ENCODE measurements around the gene PRKN.
"Not testable (repeated sequence)": the region's sequence is repeated elsewhere in the genome, so short reads cannot be mapped to it uniquely, and the experiment has no call there.

Gene PRKN

GRCh38 chr6:161834426-161834825, 893.1 kb downstream of the PRKN start:
- Histone ChIP-seq H3K27ac (ENCODE audit: low read depth, low read length) (no peak overlapping the region), H3K4me1 (ENCODE audit: control insufficient read depth in 5 of 5, insufficient read depth in 5 of 5, low read length in 5 of 5) (peaks cover 0 to 7% (median 3%) of the 10 kb centered on the region in 5 donors), H3K36me3 (ENCODE audit: control insufficient read depth in 5 of 5, insufficient read depth in 5 of 5, low read length in 5 of 5) (no peaks in the 10 kb centered on the region), H3K9me3 (ENCODE audit: control insufficient read depth in 5 of 5, low read length in 5 of 5) (no peaks in the 10 kb centered on the region), H3K9ac (ENCODE audit: low read length in 5 of 5) (no peak overlapping the region), H3K27me3 (ENCODE audit: control insufficient read depth in 5 of 5, insufficient read depth in 4 of 5, low read length in 5 of 5) (peaks cover 0 to 2% (median 0%) of the 10 kb centered on the region in 5 donors), H3K4me3 (ENCODE audit: low read depth in 1 of 5, low read length in 5 of 5) (no peak overlapping the region)

DNA sequence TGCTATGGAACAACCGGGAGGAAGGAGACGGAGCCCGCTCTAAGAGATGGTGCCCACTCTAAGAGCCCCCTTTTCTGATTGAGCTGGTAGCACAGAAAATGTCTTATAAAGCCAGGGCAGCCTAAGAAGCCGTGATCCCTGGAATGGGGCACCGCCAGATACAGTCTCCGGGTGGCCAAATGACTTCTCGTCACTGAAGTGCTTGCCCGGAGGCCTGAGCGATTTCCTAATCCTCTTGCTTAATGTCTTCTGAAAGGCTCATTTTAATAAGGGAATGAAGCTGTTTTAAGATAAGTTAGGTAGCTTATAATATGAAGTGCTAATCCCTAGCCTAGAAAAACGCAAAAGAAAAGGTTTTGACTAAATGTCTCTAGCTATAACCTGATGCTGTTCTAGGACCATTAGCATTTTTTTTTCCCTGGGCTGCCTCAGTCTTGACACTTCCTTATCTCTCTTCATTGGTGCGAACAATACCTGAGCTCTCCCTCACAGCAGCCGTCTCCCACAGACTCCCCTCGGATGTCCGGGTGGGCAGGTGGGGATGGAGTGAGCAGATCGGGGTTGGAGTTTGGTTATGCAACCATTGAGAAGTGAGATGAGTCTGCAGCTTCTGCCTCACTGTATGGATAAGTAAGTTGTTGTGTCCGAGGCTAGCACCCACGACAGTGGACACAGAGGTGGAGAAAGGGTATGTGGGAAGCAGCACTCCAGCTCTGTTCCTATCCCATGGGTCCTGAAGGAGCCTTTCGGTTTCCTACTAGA, 894.3 kb downstream of the PRKN start:
- Histone ChIP-seq H3K36me3 (ENCODE audit: control insufficient read depth in 5 of 5, insufficient read depth in 5 of 5, low read length in 5 of 5) (no peaks in the 10 kb centered on the region), H3K27ac (ENCODE audit: low read depth, low read length) (no peak overlapping the region), H3K27me3 (ENCODE audit: control insufficient read depth in 5 of 5, insufficient read depth in 4 of 5, low read length in 5 of 5) (peaks cover 0 to 2% (median 0%) of the 10 kb centered on the region in 5 donors), H3K9ac (ENCODE audit: low read length in 5 of 5) (no peak overlapping the region), H3K4me1 (ENCODE audit: control insufficient read depth in 5 of 5, insufficient read depth in 5 of 5, low read length in 5 of 5) (peaks cover 0 to 3% (median 0%) of the 10 kb centered on the region in 5 donors), H3K9me3 (ENCODE audit: control insufficient read depth in 5 of 5, low read length in 5 of 5) (no peaks in the 10 kb centered on the region), H3K4me3 (ENCODE audit: low read depth in 1 of 5, low read length in 5 of 5) (no peak overlapping the region)

DNA sequence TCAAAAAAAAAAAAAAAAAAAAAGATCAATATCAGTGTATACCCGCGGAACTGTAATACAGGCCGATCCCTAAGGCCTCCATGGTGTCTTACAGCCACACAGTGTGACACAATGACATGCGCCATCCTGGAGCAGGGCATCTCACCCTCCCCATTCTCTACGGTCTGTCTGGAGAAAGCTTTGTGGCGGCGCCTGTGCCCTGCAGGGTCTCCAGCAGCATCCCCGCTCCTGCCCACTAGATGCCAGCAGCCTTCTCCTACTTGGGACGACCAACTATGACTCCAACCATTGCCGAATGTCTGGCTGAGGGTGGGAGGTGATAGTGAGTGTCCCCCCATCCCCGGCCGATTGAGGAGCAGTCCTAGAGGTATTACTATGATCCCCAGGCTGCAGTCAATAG, 894.9 kb downstream of the PRKN start:
- Histone ChIP-seq H3K36me3 (ENCODE audit: control insufficient read depth in 5 of 5, insufficient read depth in 5 of 5, low read length in 5 of 5) (no peaks in the 10 kb centered on the region), H3K27me3 (ENCODE audit: control insufficient read depth in 5 of 5, insufficient read depth in 4 of 5, low read length in 5 of 5) (peaks cover 0 to 2% (median 0%) of the 10 kb centered on the region in 5 donors), H3K9me3 (ENCODE audit: control insufficient read depth in 5 of 5, low read length in 5 of 5) (no peaks in the 10 kb centered on the region), H3K27ac (ENCODE audit: low read depth, low read length) (no peak overlapping the region), H3K4me1 (ENCODE audit: control insufficient read depth in 5 of 5, insufficient read depth in 5 of 5, low read length in 5 of 5) (peaks cover 0 to 3% (median 0%) of the 10 kb centered on the region in 5 donors), H3K4me3 (ENCODE audit: low read depth in 1 of 5, low read length in 5 of 5) (no peak overlapping the region), H3K9ac (ENCODE audit: low read length in 5 of 5) (no peak overlapping the region)

- Histone ChIP-seq H3K9me3 (ENCODE audit: control insufficient read depth in 5 of 5, low read length in 5 of 5) (no peaks in the 10 kb centered on the region), H3K27ac (ENCODE audit: low read depth, low read length) (no peak overlapping the region), H3K27me3 (ENCODE audit: control insufficient read depth in 5 of 5, insufficient read depth in 4 of 5, low read length in 5 of 5) (peaks cover 0 to 2% (median 0%) of the 10 kb centered on the region in 5 donors), H3K9ac (ENCODE audit: low read length in 5 of 5) (no peak overlapping the region), H3K4me3 (ENCODE audit: low read depth in 1 of 5, low read length in 5 of 5) (no peak overlapping the region), H3K4me1 (ENCODE audit: control insufficient read depth in 5 of 5, insufficient read depth in 5 of 5, low read length in 5 of 5) (peaks cover 0 to 3% (median 0%) of the 10 kb centered on the region in 5 donors), H3K36me3 (ENCODE audit: control insufficient read depth in 5 of 5, insufficient read depth in 5 of 5, low read length in 5 of 5) (no peaks in the 10 kb centered on the region)
Observed at GRCh38 chr6:161830866-161831616, 896.5 kb downstream of the PRKN start.

GRCh38 chr6:161829291-161829729, 898.3 kb downstream of the PRKN start:
- no peak overlapping the region for H3K4me3 ChIP-seq (ENCODE audit: low read depth in 1 of 5, low read length in 5 of 5)
- H3K9ac ChIP-seq (ENCODE audit: low read length in 5 of 5), result no peak overlapping the region
- H3K27me3 ChIP-seq (ENCODE audit: control insufficient read depth in 5 of 5, insufficient read depth in 4 of 5, low read length in 5 of 5), result no peaks in the 10 kb centered on the region
- no peak overlapping the region for H3K27ac ChIP-seq (ENCODE audit: low read depth, low read length)
- no peaks in the 10 kb centered on the region for H3K9me3 ChIP-seq (ENCODE audit: control insufficient read depth in 5 of 5, low read length in 5 of 5)
- H3K4me1 ChIP-seq (ENCODE audit: control insufficient read depth in 5 of 5, insufficient read depth in 5 of 5, low read length in 5 of 5), result peaks cover 0 to 3% (median 0%) of the 10 kb centered on the region in 5 donors
- H3K36me3 ChIP-seq (ENCODE audit: control insufficient read depth in 5 of 5, insufficient read depth in 5 of 5, low read length in 5 of 5), result no peaks in the 10 kb centered on the region

DNA sequence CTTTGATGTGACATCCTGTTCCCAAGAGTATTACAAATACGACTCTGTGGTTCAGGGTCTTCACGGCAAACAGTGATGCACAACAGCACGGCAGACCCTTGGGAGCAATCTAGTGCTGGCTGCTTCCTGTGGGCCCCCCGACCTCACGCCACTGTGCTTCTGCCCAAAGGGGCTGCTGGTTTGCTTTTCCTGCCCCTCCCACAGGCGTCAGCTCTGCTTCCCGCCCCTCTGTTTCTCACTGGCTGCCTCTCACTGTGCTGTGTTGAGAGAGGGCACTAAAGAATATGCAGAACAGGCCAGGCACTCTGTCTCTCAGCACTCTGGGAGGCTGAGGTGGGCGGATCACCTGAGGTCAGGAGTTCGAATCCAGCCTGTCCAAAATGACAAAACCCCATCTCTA, 899.2 kb downstream of the PRKN start:
- Histone ChIP-seq H3K4me3 (ENCODE audit: low read depth in 1 of 5, low read length in 5 of 5) (no peak overlapping the region), H3K27ac (ENCODE audit: low read depth, low read length) (no peak overlapping the region), H3K9me3 (ENCODE audit: control insufficient read depth in 5 of 5, low read length in 5 of 5) (no peaks in the 10 kb centered on the region), H3K27me3 (ENCODE audit: control insufficient read depth in 5 of 5, insufficient read depth in 4 of 5, low read length in 5 of 5) (no peaks in the 10 kb centered on the region), H3K9ac (ENCODE audit: low read length in 5 of 5) (no peak overlapping the region), H3K36me3 (ENCODE audit: control insufficient read depth in 5 of 5, insufficient read depth in 5 of 5, low read length in 5 of 5) (no peaks in the 10 kb centered on the region), H3K4me1 (ENCODE audit: control insufficient read depth in 5 of 5, insufficient read depth in 5 of 5, low read length in 5 of 5) (peaks cover 0 to under 1% (median 0%) of the 10 kb centered on the region in 5 donors)

DNA sequence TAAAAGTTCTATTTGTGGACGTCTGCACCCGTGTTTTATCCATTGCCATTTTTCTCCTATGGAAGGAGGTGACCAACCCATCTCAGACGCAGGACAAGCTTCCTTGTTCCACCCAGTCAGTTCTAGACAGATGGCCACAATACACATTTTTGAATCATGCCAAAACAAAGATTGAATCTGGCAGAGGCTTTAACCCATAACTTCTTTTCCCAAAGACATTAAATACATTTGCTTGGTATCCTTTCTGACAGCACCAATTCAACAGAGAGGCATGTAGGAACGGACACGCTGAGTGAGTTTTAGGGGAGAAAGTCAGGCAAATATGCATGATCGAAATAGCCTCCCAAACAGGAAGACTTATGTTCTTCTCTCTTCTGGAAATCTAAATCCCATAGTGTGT, 901.1 kb downstream of the PRKN start:
- Histone ChIP-seq H3K9me3 (ENCODE audit: control insufficient read depth in 5 of 5, low read length in 5 of 5) (no peaks in the 10 kb centered on the region), H3K36me3 (ENCODE audit: control insufficient read depth in 5 of 5, insufficient read depth in 5 of 5, low read length in 5 of 5) (no peaks in the 10 kb centered on the region), H3K27ac (ENCODE audit: low read depth, low read length) (no peak overlapping the region), H3K27me3 (ENCODE audit: control insufficient read depth in 5 of 5, insufficient read depth in 4 of 5, low read length in 5 of 5) (no peaks in the 10 kb centered on the region), H3K4me1 (ENCODE audit: control insufficient read depth in 5 of 5, insufficient read depth in 5 of 5, low read length in 5 of 5) (no peaks in the 10 kb centered on the region), H3K4me3 (ENCODE audit: low read depth in 1 of 5, low read length in 5 of 5) (no peak overlapping the region), H3K9ac (ENCODE audit: low read length in 5 of 5) (no peak overlapping the region)

GRCh38 chr6:161822204-161822603, 905.4 kb downstream of the PRKN start:
- H3K4me1 ChIP-seq (ENCODE audit: control insufficient read depth in 5 of 5, insufficient read depth in 5 of 5, low read length in 5 of 5); H3K9me3 ChIP-seq (ENCODE audit: control insufficient read depth in 5 of 5, low read length in 5 of 5); H3K27me3 ChIP-seq (ENCODE audit: control insufficient read depth in 5 of 5, insufficient read depth in 4 of 5, low read length in 5 of 5); H3K9ac ChIP-seq (ENCODE audit: low read length in 5 of 5); H3K36me3 ChIP-seq (ENCODE audit: control insufficient read depth in 5 of 5, insufficient read depth in 5 of 5, low read length in 5 of 5); H3K27ac ChIP-seq (ENCODE audit: low read depth, low read length); H3K4me3 ChIP-seq (ENCODE audit: low read depth in 1 of 5, low read length in 5 of 5): not testable (repeated sequence)

DNA sequence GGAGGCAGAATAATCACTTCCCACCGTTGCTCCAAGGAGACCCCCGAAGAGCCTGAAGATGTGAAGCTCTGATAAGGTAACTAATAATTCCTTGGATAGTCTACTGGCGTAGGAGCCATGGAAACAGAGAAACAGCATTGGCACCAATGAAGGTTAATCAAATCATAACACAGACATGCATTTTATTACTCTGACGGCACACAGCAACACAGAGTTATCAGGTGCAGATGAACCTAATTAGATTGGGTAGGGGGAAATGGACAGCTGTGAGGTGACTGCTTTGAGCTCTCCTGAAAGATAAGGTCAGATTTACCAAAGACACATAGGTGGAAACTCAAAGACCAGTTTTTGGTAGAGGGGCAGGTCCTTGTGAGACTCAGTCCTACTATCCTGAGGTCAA, 909.7 kb downstream of the PRKN start:
- Histone ChIP-seq H3K4me1 (ENCODE audit: control insufficient read depth in 5 of 5, insufficient read depth in 5 of 5, low read length in 5 of 5) (no peaks in the 10 kb centered on the region), H3K36me3 (ENCODE audit: control insufficient read depth in 5 of 5, insufficient read depth in 5 of 5, low read length in 5 of 5) (no peaks in the 10 kb centered on the region), H3K27ac (ENCODE audit: low read depth, low read length) (no peak overlapping the region), H3K9ac (ENCODE audit: low read length in 5 of 5) (no peak overlapping the region), H3K27me3 (ENCODE audit: control insufficient read depth in 5 of 5, insufficient read depth in 4 of 5, low read length in 5 of 5) (no peaks in the 10 kb centered on the region), H3K9me3 (ENCODE audit: control insufficient read depth in 5 of 5, low read length in 5 of 5) (peaks cover 0 to 8% (median 7%) of the 10 kb centered on the region in 5 donors), H3K4me3 (ENCODE audit: low read depth in 1 of 5, low read length in 5 of 5) (no peak overlapping the region)

DNA sequence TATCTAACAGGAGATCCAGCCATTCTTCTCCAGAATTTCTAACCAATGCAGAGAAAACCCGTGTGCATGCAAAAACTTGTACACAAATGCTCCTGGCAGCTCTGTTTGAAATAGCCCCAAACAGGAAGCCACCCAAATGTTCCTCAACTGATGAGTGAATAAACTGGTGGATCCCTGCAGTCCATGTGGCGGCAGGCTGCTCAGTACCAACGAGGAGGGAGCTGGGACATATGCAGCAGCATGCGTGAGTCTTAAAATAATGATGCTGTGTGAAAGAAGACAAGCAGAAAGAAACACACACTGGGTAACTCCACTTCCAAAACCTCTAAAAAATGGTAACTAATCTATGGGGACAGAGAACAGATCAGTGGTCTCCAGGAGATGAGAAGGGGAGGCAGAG, 911.6 kb downstream of the PRKN start:
- H3K4me3 ChIP-seq (ENCODE audit: low read depth in 1 of 5, low read length in 5 of 5), result no peak overlapping the region
- H3K27me3 ChIP-seq (ENCODE audit: control insufficient read depth in 5 of 5, insufficient read depth in 4 of 5, low read length in 5 of 5), result no peaks in the 10 kb centered on the region
- H3K36me3 ChIP-seq (ENCODE audit: control insufficient read depth in 5 of 5, insufficient read depth in 5 of 5, low read length in 5 of 5), result no peaks in the 10 kb centered on the region

More for the DNA sequence above, 911.6 kb downstream of the PRKN start:
- no peak overlapping the region for H3K27ac ChIP-seq (ENCODE audit: low read depth, low read length)
- no peaks in the 10 kb centered on the region for H3K4me1 ChIP-seq (ENCODE audit: control insufficient read depth in 5 of 5, insufficient read depth in 5 of 5, low read length in 5 of 5)
- H3K9ac ChIP-seq (ENCODE audit: low read length in 5 of 5), result no peak overlapping the region
- peaks cover 0 to 15% (median 10%) of the 10 kb centered on the region in 5 donors for H3K9me3 ChIP-seq (ENCODE audit: control insufficient read depth in 5 of 5, low read length in 5 of 5)
